GM23338 (cell line): ENCODE data around the gene CALML5. TPM values are rescaled to one million over a fixed set of nuclear protein-coding genes. Genes with fewer than 3 reads are reported as not detected.

Source experiments
- ATAC-seq: fragments of 200-7000 bp; cut with Tn5 transposase; 3 replicates; pipeline ENCODE4 v1.9.1; 2020
- DNase-seq: peaks from one replicate; pipeline ENCODE4 v3.0.0-alpha.2; 2015; ENCODE audit warnings: low spot score
- H2AFZ ChIP-seq: fragments of 200-600 bp; sonication (generic); 2 replicates; pipeline ENCODE4 v1.8.0; 2016; ENCODE audit warnings: antibody characterized with exemption, mild to moderate bottlenecking, moderate library complexity
- H3F3A ChIP-seq: fragments of 200-600 bp; sonication (generic); replicated peaks from 2 replicates; pipeline ENCODE4 v1.8.0; 2017; ENCODE audit warnings: antibody characterized with exemption, mixed run types, low read depth
- H3K27ac ChIP-seq: fragments of 200-600 bp; sonication (generic); 2 replicates; pipeline ENCODE4 v1.6.1; 2016; ENCODE audit warnings: low read depth
- H3K27me3 ChIP-seq: fragments of 200-600 bp; sonication (generic); 2 replicates; pipeline ENCODE4 v1.8.0; 2016; ENCODE audit warnings: mild to moderate bottlenecking, mixed run types, moderate library complexity; ENCODE audit not compliant: insufficient read depth
- H3K36me3 ChIP-seq: fragments of 200-600 bp; sonication (generic); 2 replicates; pipeline ENCODE4 v1.8.0; 2016; ENCODE audit warnings: mild to moderate bottlenecking; ENCODE audit not compliant: insufficient read depth
- H3K4me1 ChIP-seq: fragments of 200-600 bp; sonication (generic); 2 replicates; pipeline ENCODE4 v1.8.0; 2016; ENCODE audit warnings: mild to moderate bottlenecking, moderate library complexity; ENCODE audit not compliant: insufficient read depth
- H3K4me2 ChIP-seq: fragments of 200-600 bp; sonication (generic); 2 replicates; pipeline ENCODE4 v1.7.1; 2017; ENCODE audit warnings: mixed run types
- H3K4me3 ChIP-seq: fragments of 200-600 bp; sonication (generic); 2 replicates; pipeline ENCODE4 v1.6.1; 2016; ENCODE audit warnings: mixed run types
- H3K79me2 ChIP-seq: fragments of 200-600 bp; sonication (generic); replicated peaks from 2 replicates; pipeline ENCODE4 v1.8.0; 2017; ENCODE audit warnings: mild to moderate bottlenecking; ENCODE audit not compliant: insufficient read depth
- H3K9me2 ChIP-seq: fragments of 200-600 bp; sonication (generic); 2 replicates; pipeline ENCODE4 v1.8.0; 2017; ENCODE audit not compliant: insufficient read depth
- H4K20me1 ChIP-seq: fragments of 200-600 bp; sonication (generic); replicated peaks from 2 replicates; pipeline ENCODE4 v1.8.0; 2017; ENCODE audit warnings: mild to moderate bottlenecking; ENCODE audit not compliant: insufficient read depth
- H3K27ac Mint-ChIP-seq: 2 replicates; pipeline ENCODE4 v1.8.0; 2020; ENCODE audit warnings: inconsistent platforms, mild to moderate bottlenecking, moderate library complexity, mixed read lengths
- H3K27me3 Mint-ChIP-seq: 3 replicates; pipeline ENCODE4 v1.8.0; 2022; ENCODE audit warnings: low read depth, mild to moderate bottlenecking, moderate library complexity, mixed read lengths, inconsistent platforms; ENCODE audit not compliant: insufficient read depth, poor library complexity
- H3K36me3 Mint-ChIP-seq: 3 replicates; pipeline ENCODE4 v1.8.0; 2021; ENCODE audit warnings: low read depth, mild to moderate bottlenecking, inconsistent platforms, moderate library complexity, mixed read lengths
- H3K4me1 Mint-ChIP-seq: 3 replicates; pipeline ENCODE4 v1.8.0; 2020; ENCODE audit warnings: mild to moderate bottlenecking, inconsistent platforms, mixed read lengths
- H3K4me3 Mint-ChIP-seq: 3 replicates; pipeline ENCODE4 v1.8.0; 2021; ENCODE audit warnings: moderate library complexity, mild to moderate bottlenecking, inconsistent platforms, mixed read lengths
- H3K9me3 Mint-ChIP-seq: 3 replicates; pipeline ENCODE4 v1.8.0; 2020; ENCODE audit warnings: moderate library complexity, mild to moderate bottlenecking, inconsistent platforms, mixed read lengths
- CREB1 ChIP-seq: fragments of 250-450 bp; sonication (Bioruptor Pico); IDR thresholded peaks from 2 replicates; pipeline ENCODE4 v1.5.0; 2020; ENCODE audit warnings: low read depth, mild to moderate bottlenecking, moderate library complexity
- EZH2 ChIP-seq: fragments of 200-600 bp; sonication (generic); IDR thresholded peaks from one replicate; pipeline ENCODE4 v1.8.0; 2017; ENCODE audit warnings: antibody characterized with exemption, mild to moderate bottlenecking, low read depth; ENCODE audit not compliant: unreplicated experiment
- EZH2phosphoT487 ChIP-seq: fragments of 200-600 bp; sonication (generic); IDR thresholded peaks from one replicate; pipeline ENCODE4 v1.8.1; 2018; ENCODE audit warnings: antibody characterized with exemption; ENCODE audit not compliant: unreplicated experiment
- JUNB ChIP-seq: IDR thresholded peaks from one replicate; pipeline ENCODE4 v1.6.1; 2016; ENCODE audit warnings: antibody characterized with exemption; ENCODE audit not compliant: unreplicated experiment
- NANOG ChIP-seq: IDR thresholded peaks from 2 replicates; pipeline ENCODE4 v1.6.1; 2016; ENCODE audit warnings: antibody characterized with exemption, borderline replicate concordance
- POLR2AphosphoS5 ChIP-seq: IDR thresholded peaks from 2 replicates; pipeline ENCODE4 v1.6.1; 2016; ENCODE audit warnings: antibody characterized with exemption, low read depth
- STAT1 ChIP-seq: IDR thresholded peaks from one replicate; pipeline ENCODE4 v1.6.1; 2016; ENCODE audit warnings: antibody characterized with exemption; ENCODE audit not compliant: unreplicated experiment
- ZNF114 ChIP-seq: fragments of 250-450 bp; sonication (Bioruptor Pico); IDR thresholded peaks from 2 replicates; pipeline ENCODE4 v1.5.0; 2020; ENCODE audit warnings: mild to moderate bottlenecking, moderate library complexity
- ZNF331 ChIP-seq: fragments of 250-450 bp; sonication (Bioruptor Pico); IDR thresholded peaks from 2 replicates; pipeline ENCODE4 v1.5.0; 2020; ENCODE audit warnings: low read depth, mild to moderate bottlenecking, moderate library complexity
- polyA plus RNA-seq: library from polyadenylated mRNA; unstranded; fragments of >200 nt; fragmentation: Nextera tagmentation; extraction: Ambion mirVana; gene quantifications from 2 replicates; pipeline ENCODE4 v1.2.1, GENCODE V29; 2016
- total RNA-seq: library from RNA; depleted of rRNA; stranded (reverse); fragments of >200 nt; shearing (Covaris generic); gene quantifications from 2 replicates; pipeline ENCODE4 v1.2.3, GENCODE V29; 2014
- TF ChIP-seq, protein P1 (sequence below): IDR thresholded peaks from 2 replicates; pipeline ENCODE4 v1.6.1; 2016; ENCODE audit warnings: antibody characterized with exemption
- TF ChIP-seq, protein P2 (sequence below): IDR thresholded peaks from one replicate; pipeline ENCODE4 v1.6.1; 2018; ENCODE audit warnings: antibody characterized with exemption; ENCODE audit not compliant: unreplicated experiment
- TF ChIP-seq, protein P3 (sequence below), 2 experiments: fragments of 200-600 bp in 1 of 2; sonication (generic) in 1 of 2; conservative IDR thresholded peaks; 2 replicates each; pipeline versions ENCODE4 v1.5.1 to v1.6.1; 2016 to 2017; ENCODE audit warnings: antibody characterized with exemption in 2 of 2, low read depth in 2 of 2, mild to moderate bottlenecking in 2 of 2, moderate library complexity in 1 of 2
- TF ChIP-seq, protein P4 (sequence below): fragments of 250-450 bp; sonication (Bioruptor Pico); IDR thresholded peaks from 2 replicates; pipeline ENCODE4 v1.5.0; 2020; ENCODE audit warnings: mild to moderate bottlenecking, moderate library complexity

Gene CALML5
- total and polyA plus RNA-seq, 2 experiments from 2014 or later: 0.40 TPM; not detected in 1

DNA sequence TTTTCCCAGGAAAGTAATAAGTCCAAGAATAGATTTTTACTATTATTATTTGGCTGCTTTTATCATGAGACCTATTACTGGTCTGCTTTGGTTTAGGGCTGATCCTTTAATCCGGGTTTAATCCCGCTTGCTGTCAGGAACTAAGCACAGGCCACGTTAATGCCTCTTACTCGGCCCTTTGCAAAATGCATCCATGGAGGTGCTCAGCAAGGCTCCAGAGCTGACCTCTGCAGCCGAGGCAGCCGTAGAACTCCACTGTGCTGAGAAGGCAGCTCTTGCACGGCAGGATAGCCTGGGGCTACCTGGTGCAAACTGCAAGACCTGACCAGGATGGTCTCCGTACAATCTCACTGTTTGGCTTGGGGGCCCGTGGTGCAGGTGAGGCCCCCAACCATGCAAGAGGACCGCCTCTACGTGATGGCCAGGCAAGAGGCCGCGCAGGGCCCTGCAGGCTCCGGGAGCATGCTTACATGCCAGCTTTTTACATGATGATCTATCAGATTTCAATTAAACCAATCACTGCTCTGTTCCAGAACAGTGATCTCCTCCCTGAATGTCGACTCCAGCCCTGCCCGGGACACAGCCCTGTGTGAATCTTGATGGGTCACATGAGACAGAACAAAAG is 15.0 kb upstream of the CALML5 start:
- ATAC-seq (peak; percentile 47), DNase-seq (no peak)
- Mint-ChIP-seq H3K27me3 (peaks cover 6% of the 10 kb centered on the region), H3K9me3 (peaks cover 15% of the 10 kb centered on the region), H3K27ac (no peak overlapping the region), H3K4me3 (no peak overlapping the region), H3K36me3 (peaks cover 9% of the 10 kb centered on the region; the same call in 1 of the 3 replicates), H3K4me1 (peaks cover 11% of the 10 kb centered on the region)
- TF ChIP-seq, protein P1, sequence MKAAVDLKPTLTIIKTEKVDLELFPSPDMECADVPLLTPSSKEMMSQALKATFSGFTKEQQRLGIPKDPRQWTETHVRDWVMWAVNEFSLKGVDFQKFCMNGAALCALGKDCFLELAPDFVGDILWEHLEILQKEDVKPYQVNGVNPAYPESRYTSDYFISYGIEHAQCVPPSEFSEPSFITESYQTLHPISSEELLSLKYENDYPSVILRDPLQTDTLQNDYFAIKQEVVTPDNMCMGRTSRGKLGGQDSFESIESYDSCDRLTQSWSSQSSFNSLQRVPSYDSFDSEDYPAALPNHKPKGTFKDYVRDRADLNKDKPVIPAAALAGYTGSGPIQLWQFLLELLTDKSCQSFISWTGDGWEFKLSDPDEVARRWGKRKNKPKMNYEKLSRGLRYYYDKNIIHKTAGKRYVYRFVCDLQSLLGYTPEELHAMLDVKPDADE: no peak
- TF ChIP-seq EZH2phosphoT487 (no peak), EZH2 (no peak), ZNF331 (CRISPR knock-in tag) (no peak), STAT1 (no peak), NANOG (no peak), POLR2AphosphoS5 (no peak), CREB1 (CRISPR knock-in tag) (no peak), ZNF114 (CRISPR knock-in tag) (no peak), JUNB (no peak)
- TF ChIP-seq, protein P2, sequence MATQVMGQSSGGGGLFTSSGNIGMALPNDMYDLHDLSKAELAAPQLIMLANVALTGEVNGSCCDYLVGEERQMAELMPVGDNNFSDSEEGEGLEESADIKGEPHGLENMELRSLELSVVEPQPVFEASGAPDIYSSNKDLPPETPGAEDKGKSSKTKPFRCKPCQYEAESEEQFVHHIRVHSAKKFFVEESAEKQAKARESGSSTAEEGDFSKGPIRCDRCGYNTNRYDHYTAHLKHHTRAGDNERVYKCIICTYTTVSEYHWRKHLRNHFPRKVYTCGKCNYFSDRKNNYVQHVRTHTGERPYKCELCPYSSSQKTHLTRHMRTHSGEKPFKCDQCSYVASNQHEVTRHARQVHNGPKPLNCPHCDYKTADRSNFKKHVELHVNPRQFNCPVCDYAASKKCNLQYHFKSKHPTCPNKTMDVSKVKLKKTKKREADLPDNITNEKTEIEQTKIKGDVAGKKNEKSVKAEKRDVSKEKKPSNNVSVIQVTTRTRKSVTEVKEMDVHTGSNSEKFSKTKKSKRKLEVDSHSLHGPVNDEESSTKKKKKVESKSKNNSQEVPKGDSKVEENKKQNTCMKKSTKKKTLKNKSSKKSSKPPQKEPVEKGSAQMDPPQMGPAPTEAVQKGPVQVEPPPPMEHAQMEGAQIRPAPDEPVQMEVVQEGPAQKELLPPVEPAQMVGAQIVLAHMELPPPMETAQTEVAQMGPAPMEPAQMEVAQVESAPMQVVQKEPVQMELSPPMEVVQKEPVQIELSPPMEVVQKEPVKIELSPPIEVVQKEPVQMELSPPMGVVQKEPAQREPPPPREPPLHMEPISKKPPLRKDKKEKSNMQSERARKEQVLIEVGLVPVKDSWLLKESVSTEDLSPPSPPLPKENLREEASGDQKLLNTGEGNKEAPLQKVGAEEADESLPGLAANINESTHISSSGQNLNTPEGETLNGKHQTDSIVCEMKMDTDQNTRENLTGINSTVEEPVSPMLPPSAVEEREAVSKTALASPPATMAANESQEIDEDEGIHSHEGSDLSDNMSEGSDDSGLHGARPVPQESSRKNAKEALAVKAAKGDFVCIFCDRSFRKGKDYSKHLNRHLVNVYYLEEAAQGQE: no peak
- TF ChIP-seq, protein P3, sequence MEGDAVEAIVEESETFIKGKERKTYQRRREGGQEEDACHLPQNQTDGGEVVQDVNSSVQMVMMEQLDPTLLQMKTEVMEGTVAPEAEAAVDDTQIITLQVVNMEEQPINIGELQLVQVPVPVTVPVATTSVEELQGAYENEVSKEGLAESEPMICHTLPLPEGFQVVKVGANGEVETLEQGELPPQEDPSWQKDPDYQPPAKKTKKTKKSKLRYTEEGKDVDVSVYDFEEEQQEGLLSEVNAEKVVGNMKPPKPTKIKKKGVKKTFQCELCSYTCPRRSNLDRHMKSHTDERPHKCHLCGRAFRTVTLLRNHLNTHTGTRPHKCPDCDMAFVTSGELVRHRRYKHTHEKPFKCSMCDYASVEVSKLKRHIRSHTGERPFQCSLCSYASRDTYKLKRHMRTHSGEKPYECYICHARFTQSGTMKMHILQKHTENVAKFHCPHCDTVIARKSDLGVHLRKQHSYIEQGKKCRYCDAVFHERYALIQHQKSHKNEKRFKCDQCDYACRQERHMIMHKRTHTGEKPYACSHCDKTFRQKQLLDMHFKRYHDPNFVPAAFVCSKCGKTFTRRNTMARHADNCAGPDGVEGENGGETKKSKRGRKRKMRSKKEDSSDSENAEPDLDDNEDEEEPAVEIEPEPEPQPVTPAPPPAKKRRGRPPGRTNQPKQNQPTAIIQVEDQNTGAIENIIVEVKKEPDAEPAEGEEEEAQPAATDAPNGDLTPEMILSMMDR (conservative IDR thresholded peaks at IDR 0.05; ENCODE audit: low read depth in 2 of 2): no peak
- TF ChIP-seq, protein P4, sequence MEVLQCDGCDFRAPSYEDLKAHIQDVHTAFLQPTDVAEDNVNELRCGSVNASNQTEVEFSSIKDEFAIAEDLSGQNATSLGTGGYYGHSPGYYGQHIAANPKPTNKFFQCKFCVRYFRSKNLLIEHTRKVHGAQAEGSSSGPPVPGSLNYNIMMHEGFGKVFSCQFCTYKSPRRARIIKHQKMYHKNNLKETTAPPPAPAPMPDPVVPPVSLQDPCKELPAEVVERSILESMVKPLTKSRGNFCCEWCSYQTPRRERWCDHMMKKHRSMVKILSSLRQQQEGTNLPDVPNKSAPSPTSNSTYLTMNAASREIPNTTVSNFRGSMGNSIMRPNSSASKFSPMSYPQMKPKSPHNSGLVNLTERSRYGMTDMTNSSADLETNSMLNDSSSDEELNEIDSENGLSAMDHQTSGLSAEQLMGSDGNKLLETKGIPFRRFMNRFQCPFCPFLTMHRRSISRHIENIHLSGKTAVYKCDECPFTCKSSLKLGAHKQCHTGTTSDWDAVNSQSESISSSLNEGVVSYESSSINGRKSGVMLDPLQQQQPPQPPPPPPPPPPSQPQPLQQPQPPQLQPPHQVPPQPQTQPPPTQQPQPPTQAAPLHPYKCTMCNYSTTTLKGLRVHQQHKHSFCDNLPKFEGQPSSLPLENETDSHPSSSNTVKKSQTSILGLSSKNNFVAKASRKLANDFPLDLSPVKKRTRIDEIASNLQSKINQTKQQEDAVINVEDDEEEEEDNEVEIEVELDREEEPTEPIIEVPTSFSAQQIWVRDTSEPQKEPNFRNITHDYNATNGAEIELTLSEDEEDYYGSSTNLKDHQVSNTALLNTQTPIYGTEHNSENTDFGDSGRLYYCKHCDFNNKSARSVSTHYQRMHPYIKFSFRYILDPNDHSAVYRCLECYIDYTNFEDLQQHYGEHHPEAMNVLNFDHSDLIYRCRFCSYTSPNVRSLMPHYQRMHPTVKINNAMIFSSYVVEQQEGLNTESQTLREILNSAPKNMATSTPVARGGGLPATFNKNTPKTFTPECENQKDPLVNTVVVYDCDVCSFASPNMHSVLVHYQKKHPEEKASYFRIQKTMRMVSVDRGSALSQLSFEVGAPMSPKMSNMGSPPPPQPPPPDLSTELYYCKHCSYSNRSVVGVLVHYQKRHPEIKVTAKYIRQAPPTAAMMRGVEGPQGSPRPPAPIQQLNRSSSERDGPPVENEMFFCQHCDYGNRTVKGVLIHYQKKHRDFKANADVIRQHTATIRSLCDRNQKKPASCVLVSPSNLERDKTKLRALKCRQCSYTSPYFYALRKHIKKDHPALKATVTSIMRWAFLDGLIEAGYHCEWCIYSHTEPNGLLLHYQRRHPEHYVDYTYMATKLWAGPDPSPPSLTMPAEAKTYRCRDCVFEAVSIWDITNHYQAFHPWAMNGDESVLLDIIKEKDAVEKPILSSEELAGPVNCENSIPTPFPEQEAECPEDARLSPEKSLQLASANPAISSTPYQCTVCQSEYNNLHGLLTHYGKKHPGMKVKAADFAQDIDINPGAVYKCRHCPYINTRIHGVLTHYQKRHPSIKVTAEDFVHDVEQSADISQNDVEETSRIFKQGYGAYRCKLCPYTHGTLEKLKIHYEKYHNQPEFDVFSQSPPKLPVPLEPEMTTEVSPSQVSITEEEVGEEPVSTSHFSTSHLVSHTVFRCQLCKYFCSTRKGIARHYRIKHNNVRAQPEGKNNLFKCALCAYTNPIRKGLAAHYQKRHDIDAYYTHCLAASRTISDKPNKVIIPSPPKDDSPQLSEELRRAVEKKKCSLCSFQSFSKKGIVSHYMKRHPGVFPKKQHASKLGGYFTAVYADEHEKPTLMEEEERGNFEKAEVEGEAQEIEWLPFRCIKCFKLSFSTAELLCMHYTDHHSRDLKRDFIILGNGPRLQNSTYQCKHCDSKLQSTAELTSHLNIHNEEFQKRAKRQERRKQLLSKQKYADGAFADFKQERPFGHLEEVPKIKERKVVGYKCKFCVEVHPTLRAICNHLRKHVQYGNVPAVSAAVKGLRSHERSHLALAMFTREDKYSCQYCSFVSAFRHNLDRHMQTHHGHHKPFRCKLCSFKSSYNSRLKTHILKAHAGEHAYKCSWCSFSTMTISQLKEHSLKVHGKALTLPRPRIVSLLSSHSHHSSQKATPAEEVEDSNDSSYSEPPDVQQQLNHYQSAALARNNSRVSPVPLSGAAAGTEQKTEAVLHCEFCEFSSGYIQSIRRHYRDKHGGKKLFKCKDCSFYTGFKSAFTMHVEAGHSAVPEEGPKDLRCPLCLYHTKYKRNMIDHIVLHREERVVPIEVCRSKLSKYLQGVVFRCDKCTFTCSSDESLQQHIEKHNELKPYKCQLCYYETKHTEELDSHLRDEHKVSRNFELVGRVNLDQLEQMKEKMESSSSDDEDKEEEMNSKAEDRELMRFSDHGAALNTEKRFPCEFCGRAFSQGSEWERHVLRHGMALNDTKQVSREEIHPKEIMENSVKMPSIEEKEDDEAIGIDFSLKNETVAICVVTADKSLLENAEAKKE (CRISPR knock-in tag): no peak
- no peaks in the 10 kb centered on the region for H3F3A ChIP-seq
- no peaks in the 10 kb centered on the region; the same call in 1 of the 2 replicates for H3K36me3 ChIP-seq
- H4K20me1 ChIP-seq: no peaks in the 10 kb centered on the region
- H3K4me2 ChIP-seq: no peak overlapping the region
- H3K27ac ChIP-seq: no peak overlapping the region
- H3K9me2 ChIP-seq: peaks cover 8% of the 10 kb centered on the region; the same call in 1 of the 2 replicates
- no peak overlapping the region for H2AFZ ChIP-seq
- H3K27me3 ChIP-seq: no peaks in the 10 kb centered on the region
- H3K4me1 ChIP-seq: peaks cover 6% of the 10 kb centered on the region; the same call in 1 of the 2 replicates
- no peaks in the 10 kb centered on the region for H3K79me2 ChIP-seq
- H3K4me3 ChIP-seq: no peak overlapping the region
